ENCODE data around the gene KRT32.

DNA sequence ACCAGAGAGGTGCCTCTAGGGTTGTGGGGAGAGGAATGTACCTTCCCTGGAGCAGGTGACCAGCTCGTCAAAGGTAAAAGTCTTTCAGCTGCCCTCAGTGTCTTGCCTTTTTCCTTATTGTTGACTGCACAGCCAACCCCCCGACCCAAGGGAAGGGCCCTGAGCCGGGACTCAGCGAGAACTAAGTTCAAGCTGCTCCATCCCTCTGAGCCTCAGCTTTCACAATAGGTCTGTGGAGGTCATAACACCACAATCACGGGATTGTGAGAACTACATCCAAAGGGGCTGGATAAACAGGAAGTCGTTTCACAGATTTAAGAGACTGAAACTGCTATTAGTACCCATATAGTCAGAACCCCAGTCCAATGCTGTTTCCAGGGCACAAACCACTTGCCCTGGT lies 25.2 kb upstream of the KRT32 start:
- TF ChIP-seq EZH2 (IDR thresholded peaks at IDR 0.05; ENCODE audit: insufficient read depth, poor library complexity, severe bottlenecking) (no peak), EZH2phosphoT487 (IDR thresholded peaks at IDR 0.05; ENCODE audit: insufficient read depth, low read depth) (no peak)

Measured in GM23248 (cell line).